ENCODE data around the gene ATF6. TPM values are rescaled to one million over a fixed set of nuclear protein-coding genes. Genes with fewer than 3 reads are reported as not detected.

Gene ATF6
- total RNA-seq, 2 donors from 2014 or later = 14.4 to 19.8 TPM

- H3K27me3 ChIP-seq (ENCODE audit: control insufficient read depth, insufficient read depth, low read length, poor library complexity, severe bottlenecking) = no peaks in the 10 kb centered on the region
- no peak for DNase-seq
- no peak for TF ChIP-seq CTCF (conservative IDR thresholded peaks at IDR 0.05)
- 91 to 100% methylated on average over 3 to 5 of the region's 5 CpGs for WGBS, 2 experiments (ENCODE audit: insufficient coverage in 1 of 2, insufficient read length in 1 of 2)
- H3K27me3 Mint-ChIP-seq (ENCODE audit: insufficient read depth) = no peaks in the 10 kb centered on the region
- H3K36me3 Mint-ChIP-seq (ENCODE audit: low read depth) = no peaks in the 10 kb centered on the region
- no peak overlapping the region for H3K4me3 ChIP-seq (ENCODE audit: low read length)
- H3K4me1 ChIP-seq (ENCODE audit: control insufficient read depth, insufficient read depth, low read length) = no peaks in the 10 kb centered on the region
- no peaks in the 10 kb centered on the region for H3K9me3 ChIP-seq (ENCODE audit: control insufficient read depth, low read length)
- peaks cover 9% of the 10 kb centered on the region for H3K4me1 Mint-ChIP-seq
- no peak overlapping the region for H3K27ac ChIP-seq (ENCODE audit: low read depth, low read length)
- no peaks in the 10 kb centered on the region for H3K9me3 Mint-ChIP-seq
- H3K36me3 ChIP-seq (ENCODE audit: control insufficient read depth, insufficient read depth, low read length) = no peaks in the 10 kb centered on the region
- H3K4me3 Mint-ChIP-seq = no peak overlapping the region
- no peak overlapping the region for H3K9ac ChIP-seq (ENCODE audit: extremely low read depth, low read length, poor library complexity, severe bottlenecking)
- H3K27ac Mint-ChIP-seq = no peak overlapping the region
Measured at GRCh38 chr1:161771161-161771560, 5.0 kb downstream of the ATF6 start.

GRCh38 chr1:161771973-161772372 is 5.9 kb downstream of the ATF6 start:
- no peak overlapping the region for H3K27ac ChIP-seq (ENCODE audit: low read depth, low read length)
- DNase-seq = no peak
- 85 to 87% methylated on average over 1 to 2 of the region's 2 CpGs for WGBS, 2 experiments (ENCODE audit: insufficient coverage in 1 of 2, insufficient read length in 1 of 2)
- Mint-ChIP-seq H3K27me3 (ENCODE audit: insufficient read depth) (no peaks in the 10 kb centered on the region), H3K27ac (no peak overlapping the region), H3K4me1 (peaks cover 2% of the 10 kb centered on the region), H3K36me3 (ENCODE audit: low read depth) (no peaks in the 10 kb centered on the region), H3K9me3 (no peaks in the 10 kb centered on the region), H3K4me3 (no peak overlapping the region)
- no peaks in the 10 kb centered on the region for H3K27me3 ChIP-seq (ENCODE audit: control insufficient read depth, insufficient read depth, low read length, poor library complexity, severe bottlenecking)
- no peaks in the 10 kb centered on the region for H3K4me1 ChIP-seq (ENCODE audit: control insufficient read depth, insufficient read depth, low read length)
- no peak for TF ChIP-seq CTCF (conservative IDR thresholded peaks at IDR 0.05)
- no peak overlapping the region for H3K9ac ChIP-seq (ENCODE audit: extremely low read depth, low read length, poor library complexity, severe bottlenecking)
- H3K36me3 ChIP-seq (ENCODE audit: control insufficient read depth, insufficient read depth, low read length) = no peaks in the 10 kb centered on the region
- H3K9me3 ChIP-seq (ENCODE audit: control insufficient read depth, low read length) = no peaks in the 10 kb centered on the region
- H3K4me3 ChIP-seq (ENCODE audit: low read length) = no peak overlapping the region

GRCh38 chr1:161772397-161772796 is 6.3 kb downstream of the ATF6 start:
- Mint-ChIP-seq H3K27me3 (ENCODE audit: insufficient read depth) (no peaks in the 10 kb centered on the region), H3K4me3 (no peak overlapping the region), H3K27ac (no peak overlapping the region), H3K4me1 (no peaks in the 10 kb centered on the region), H3K9me3 (no peaks in the 10 kb centered on the region), H3K36me3 (ENCODE audit: low read depth) (no peaks in the 10 kb centered on the region)
- Histone ChIP-seq H3K4me1 (ENCODE audit: control insufficient read depth, insufficient read depth, low read length) (no peaks in the 10 kb centered on the region), H3K27me3 (ENCODE audit: control insufficient read depth, insufficient read depth, low read length, poor library complexity, severe bottlenecking) (no peaks in the 10 kb centered on the region), H3K9me3 (ENCODE audit: control insufficient read depth, low read length) (no peaks in the 10 kb centered on the region), H3K4me3 (ENCODE audit: low read length) (no peak overlapping the region), H3K27ac (ENCODE audit: low read depth, low read length) (no peak overlapping the region), H3K9ac (ENCODE audit: extremely low read depth, low read length, poor library complexity, severe bottlenecking) (no peak overlapping the region), H3K36me3 (ENCODE audit: control insufficient read depth, insufficient read depth, low read length) (no peaks in the 10 kb centered on the region)
- no peak for DNase-seq
- TF ChIP-seq CTCF (conservative IDR thresholded peaks at IDR 0.05) = no peak
